ENCODE results near the gene C10orf67.
"Not testable (repeated sequence)": the region's sequence is repeated elsewhere in the genome, so short reads cannot be mapped to it uniquely, and the experiment has no call there.

The C10orf67 gene

GRCh38 chr10:23263441-23264164, 81.0 kb downstream of the C10orf67 start:
- DNase-seq: no peak

GRCh38 chr10:23262928-23263327, 81.7 kb downstream of the C10orf67 start:
- no peak for DNase-seq

- DNase-seq: no peak
Measured at GRCh38 chr10:23258516-23258915, 86.1 kb downstream of the C10orf67 start.

- DNase-seq: no peak
Measured at GRCh38 chr10:23253780-23254179, 90.8 kb downstream of the C10orf67 start.

- not testable (repeated sequence) for DNase-seq
Measured at GRCh38 chr10:23252859-23253258, 91.7 kb downstream of the C10orf67 start.

GRCh38 chr10:23241779-23242178, 102.8 kb downstream of the C10orf67 start:
- not testable (repeated sequence) for DNase-seq

- DNase-seq: no peak
Measured at GRCh38 chr10:23238015-23238414, 106.6 kb downstream of the C10orf67 start.

- DNase-seq: no peak
Measured at GRCh38 chr10:23230582-23230981, 114.0 kb downstream of the C10orf67 start.

GRCh38 chr10:23217471-23217870, 127.1 kb downstream of the C10orf67 start:
- no peak for DNase-seq

- no peak for DNase-seq
Measured at GRCh38 chr10:23205972-23206642, 138.5 kb downstream of the C10orf67 start.

GRCh38 chr10:23204773-23205172, 139.8 kb downstream of the C10orf67 start:
- no peak for DNase-seq

GRCh38 chr10:23203369-23204325, 140.9 kb downstream of the C10orf67 start:
- DNase-seq: no peak

- DNase-seq: no peak
Measured at GRCh38 chr10:23202779-23203178, 141.8 kb downstream of the C10orf67 start.

- DNase-seq: no peak
Measured at GRCh38 chr10:23201837-23202236, 142.8 kb downstream of the C10orf67 start.

GRCh38 chr10:23200997-23201652, 143.5 kb downstream of the C10orf67 start:
- no peak for DNase-seq

GRCh38 chr10:23200586-23200985, 144.0 kb downstream of the C10orf67 start:
- no peak for DNase-seq

GRCh38 chr10:23199768-23200511, 144.7 kb downstream of the C10orf67 start:
- DNase-seq: no peak

GRCh38 chr10:23198940-23199767, 145.4 kb downstream of the C10orf67 start:
- DNase-seq: no peak

GRCh38 chr10:23198610-23198939, 146.0 kb downstream of the C10orf67 start:
- no peak for DNase-seq

GRCh38 chr10:23197416-23197861, 147.2 kb downstream of the C10orf67 start:
- DNase-seq: no peak

- no peak for DNase-seq
Measured at GRCh38 chr10:23196915-23197314, 147.7 kb downstream of the C10orf67 start.

All from inflammatory macrophage (primary cell).